KOPT-K1 (cell line): ENCODE measurements around the gene SLC25A47.
A peak's percentile ranks its signal among the peaks of the same experiment; 100 is the strongest.

Experiments used
- H3K27ac ChIP-seq: fragments of 200-600 bp; sonication (generic); 2 replicates; pipeline ENCODE4 v1.5.1; 2016; ENCODE audit warnings: antibody characterized with exemption, mild to moderate bottlenecking, low read depth, low read length; ENCODE audit not compliant: poor library complexity, severe bottlenecking
- H3K36me3 ChIP-seq: fragments of 200-600 bp; sonication (generic); 2 replicates; pipeline ENCODE4 v1.5.1; 2017; ENCODE audit warnings: antibody characterized with exemption, mild to moderate bottlenecking, low read length, moderate library complexity; ENCODE audit not compliant: insufficient read depth
- H3K9me3 ChIP-seq: fragments of 200-600 bp; sonication (generic); 2 replicates; pipeline ENCODE4 v1.5.1; 2017; ENCODE audit warnings: antibody characterized with exemption, low read length, mild to moderate bottlenecking; ENCODE audit not compliant: insufficient read depth, poor library complexity, severe bottlenecking

Gene SLC25A47

DNA sequence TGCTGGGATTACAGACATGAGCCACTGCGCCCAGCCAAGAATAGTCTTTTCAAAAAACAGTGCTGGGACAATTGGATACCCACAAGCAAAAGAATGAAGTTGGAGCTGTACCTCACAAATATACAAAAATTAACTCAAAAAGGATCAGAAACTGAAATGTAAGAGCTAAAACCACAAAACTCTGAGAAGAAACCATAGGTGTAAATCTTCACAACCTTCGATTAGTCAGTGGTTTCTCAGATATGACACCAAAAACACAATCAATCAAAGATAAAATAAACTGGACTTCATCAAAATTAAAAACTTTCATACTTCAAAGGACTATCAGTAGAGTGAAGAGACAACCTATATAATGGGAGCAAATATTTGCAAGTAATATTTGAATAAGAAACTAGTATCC, 35.3 kb downstream of the SLC25A47 start:
- Histone ChIP-seq H3K27ac (no peak overlapping the region), H3K36me3 (peaks cover 72% of the 10 kb centered on the region), H3K9me3 (no peaks in the 10 kb centered on the region)

DNA sequence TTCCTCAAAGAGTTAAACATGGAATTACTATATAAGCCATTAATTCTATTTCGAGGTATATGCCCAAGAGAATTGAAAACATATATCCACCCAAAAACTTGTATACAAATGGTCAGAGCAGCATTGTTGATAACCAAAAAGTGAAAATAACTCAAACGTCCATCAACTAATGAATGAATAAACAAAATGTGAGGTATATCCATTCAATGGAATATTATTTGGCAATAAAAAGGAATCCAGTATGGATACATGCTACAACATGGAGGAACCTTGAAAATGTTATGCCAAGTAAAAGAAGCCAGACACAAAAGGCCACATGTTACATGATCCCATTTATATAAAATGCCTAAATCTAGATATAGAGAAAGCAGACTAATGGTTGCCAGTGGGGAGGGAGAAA, 36.0 kb downstream of the SLC25A47 start:
- H3K9me3 ChIP-seq, result no peaks in the 10 kb centered on the region
- H3K36me3 ChIP-seq, result peaks cover 66% of the 10 kb centered on the region
- no peak overlapping the region for H3K27ac ChIP-seq

DNA sequence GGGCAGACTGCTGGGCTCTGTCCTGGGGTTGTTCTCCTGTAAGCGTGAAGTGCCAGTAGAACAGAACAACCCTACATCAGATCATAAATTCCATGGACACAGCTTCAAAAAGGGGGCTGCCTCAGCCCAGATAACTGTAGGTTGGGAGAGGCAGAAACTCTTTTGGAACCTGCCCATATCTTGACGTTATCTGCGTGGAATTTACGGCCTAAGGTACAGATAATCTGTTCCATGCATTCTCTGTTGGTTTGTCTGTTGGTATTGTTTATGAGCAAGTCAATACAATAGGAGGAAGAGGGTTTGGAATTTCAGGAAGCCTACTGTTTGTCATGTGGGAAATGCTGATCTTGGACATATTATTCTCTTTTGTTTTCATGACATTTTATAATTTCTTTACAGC, 36.7 kb downstream of the SLC25A47 start:
- Histone ChIP-seq H3K9me3 (no peaks in the 10 kb centered on the region), H3K36me3 (peaks cover 61% of the 10 kb centered on the region), H3K27ac (no peak overlapping the region)

DNA sequence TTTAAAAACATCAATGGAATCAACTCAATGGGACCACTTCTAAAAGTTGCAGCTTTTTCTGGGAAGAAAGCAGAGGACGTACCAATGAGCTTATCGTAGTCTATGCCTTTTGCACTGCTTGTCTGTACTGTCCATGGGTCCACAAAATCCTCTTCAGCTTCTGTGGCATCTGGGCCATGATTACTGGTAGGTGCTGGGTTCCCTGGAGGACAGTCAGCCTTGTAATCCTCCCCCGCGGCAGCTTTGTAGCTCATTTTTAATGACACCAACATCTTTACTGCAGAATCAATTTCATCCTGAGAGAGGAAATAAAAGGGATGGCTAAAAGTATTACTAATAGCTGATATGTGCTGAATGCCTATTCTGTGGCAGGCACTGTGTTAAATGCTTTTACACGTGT, 38.5 kb downstream of the SLC25A47 start:
- Histone ChIP-seq H3K36me3 (peaks cover 64% of the 10 kb centered on the region), H3K9me3 (no peaks in the 10 kb centered on the region), H3K27ac (no peak overlapping the region)

DNA sequence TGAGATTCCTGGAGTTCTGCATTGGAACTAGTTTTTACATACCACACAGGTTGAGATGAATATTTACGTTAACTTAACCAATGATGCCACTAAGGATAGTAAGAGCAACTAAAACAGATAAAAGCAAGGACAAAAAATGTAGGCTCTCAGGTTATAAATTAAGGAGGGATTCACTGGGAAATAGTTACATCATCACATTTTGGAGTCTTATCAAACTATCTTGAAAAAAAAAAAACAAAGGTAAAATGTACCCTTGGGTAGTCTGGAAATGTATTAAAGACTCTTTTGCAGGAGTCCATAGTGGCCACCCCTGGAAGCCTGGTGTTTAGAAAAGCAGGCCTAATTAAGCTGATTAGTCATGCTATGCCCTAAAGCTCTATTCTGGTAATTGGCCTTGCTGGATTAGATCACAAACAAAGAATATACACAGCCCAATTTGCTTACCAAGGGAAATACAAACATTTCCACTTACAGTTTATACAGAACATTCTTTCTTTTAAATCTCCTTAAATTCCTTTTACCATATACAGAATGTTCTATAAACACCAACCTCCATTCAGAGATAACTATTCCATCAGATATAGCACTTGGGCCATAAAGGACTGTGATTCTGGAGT, 39.3 kb downstream of the SLC25A47 start:
- Histone ChIP-seq H3K36me3 (peaks cover 61% of the 10 kb centered on the region), H3K9me3 (no peaks in the 10 kb centered on the region), H3K27ac (no peak overlapping the region)

DNA sequence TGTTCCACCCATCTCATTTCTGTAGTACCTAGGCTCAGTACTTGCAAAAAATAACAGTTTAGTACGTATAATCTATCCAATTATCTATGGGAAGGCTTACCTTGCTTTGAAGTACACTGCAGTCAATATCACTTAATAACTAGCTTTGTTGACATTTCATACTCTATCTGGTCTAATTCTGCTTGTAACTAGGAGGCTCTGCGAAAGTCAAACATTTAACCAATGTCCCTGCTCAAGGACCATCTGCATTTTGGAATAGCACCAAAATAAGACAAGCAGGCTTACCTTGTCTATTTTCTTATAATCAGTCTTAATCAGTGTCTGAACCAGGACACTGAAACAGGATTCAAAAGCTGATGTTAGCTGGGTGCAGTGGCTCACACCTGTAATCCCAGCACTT, 39.9 kb downstream of the SLC25A47 start:
- H3K36me3 ChIP-seq, result peaks cover 66% of the 10 kb centered on the region
- no peak overlapping the region for H3K27ac ChIP-seq

DNA sequence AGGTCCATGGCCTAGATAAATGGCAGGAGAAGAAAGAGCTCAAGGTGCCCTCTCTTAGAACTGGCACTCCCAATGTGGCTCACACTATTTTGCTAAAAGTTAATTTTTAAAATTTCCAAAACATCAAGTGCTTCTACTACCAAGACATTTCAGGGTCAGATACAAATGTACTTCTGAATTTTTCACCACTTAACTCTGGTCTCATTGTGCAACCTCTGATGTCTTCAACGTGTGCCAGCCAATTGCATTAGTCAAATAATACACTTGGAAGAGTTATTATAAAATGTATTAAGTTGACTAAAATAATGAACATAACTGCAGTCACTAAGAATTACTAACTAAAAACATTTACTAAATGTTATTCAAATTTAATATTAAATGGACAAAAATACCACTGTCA, 41.3 kb downstream of the SLC25A47 start:
- Histone ChIP-seq H3K27ac (no peak overlapping the region), H3K36me3 (peaks cover 65% of the 10 kb centered on the region), H3K9me3 (no peaks in the 10 kb centered on the region)

More for the DNA sequence above, 39.9 kb downstream of the SLC25A47 start:
- no peaks in the 10 kb centered on the region for H3K9me3 ChIP-seq

DNA sequence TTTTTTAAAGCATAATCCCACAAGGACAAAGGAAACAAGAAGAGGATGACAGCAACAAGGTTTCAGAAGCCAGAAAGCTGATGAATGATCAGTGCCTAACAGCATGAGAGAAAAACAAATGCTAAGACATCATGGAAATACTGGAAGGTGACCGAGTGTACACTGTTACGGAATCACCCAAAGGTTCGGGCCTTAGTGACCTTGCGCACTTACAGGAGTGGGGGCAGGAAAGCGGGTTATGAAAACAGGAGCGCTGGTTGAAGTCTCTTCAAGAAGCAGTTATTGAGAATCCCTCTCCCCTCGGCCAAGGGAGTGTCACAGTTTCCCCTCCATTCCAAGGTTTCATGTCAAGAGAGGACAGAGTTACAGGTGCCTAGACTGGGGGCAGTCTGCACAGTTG, 42.6 kb downstream of the SLC25A47 start:
- no peaks in the 10 kb centered on the region for H3K9me3 ChIP-seq
- peaks cover 52% of the 10 kb centered on the region for H3K36me3 ChIP-seq
- no peak overlapping the region for H3K27ac ChIP-seq

DNA sequence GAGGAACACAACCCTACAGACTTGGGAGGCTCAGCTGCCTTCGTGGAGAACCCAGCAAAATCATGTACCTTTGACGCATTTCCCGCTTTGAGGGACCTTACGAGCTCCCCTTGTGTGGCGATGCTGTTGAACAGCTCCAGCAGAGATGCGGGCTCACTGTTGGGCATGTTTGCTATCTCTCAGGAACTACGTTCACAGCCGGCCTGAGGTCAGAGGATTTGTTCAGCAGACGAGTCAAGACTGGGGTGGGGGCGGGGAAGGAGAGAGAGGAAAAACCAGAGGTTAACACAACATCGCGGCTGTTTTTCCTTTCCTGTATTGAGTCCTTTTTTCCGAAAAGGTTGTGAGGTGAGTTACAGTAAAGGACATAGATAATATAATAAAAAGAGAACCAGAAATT, 45.9 kb downstream of the SLC25A47 start:
- Histone ChIP-seq H3K36me3 (peaks cover 29% of the 10 kb centered on the region; the same call in 1 of the 2 replicates), H3K27ac (no peak overlapping the region), H3K9me3 (no peaks in the 10 kb centered on the region)

DNA sequence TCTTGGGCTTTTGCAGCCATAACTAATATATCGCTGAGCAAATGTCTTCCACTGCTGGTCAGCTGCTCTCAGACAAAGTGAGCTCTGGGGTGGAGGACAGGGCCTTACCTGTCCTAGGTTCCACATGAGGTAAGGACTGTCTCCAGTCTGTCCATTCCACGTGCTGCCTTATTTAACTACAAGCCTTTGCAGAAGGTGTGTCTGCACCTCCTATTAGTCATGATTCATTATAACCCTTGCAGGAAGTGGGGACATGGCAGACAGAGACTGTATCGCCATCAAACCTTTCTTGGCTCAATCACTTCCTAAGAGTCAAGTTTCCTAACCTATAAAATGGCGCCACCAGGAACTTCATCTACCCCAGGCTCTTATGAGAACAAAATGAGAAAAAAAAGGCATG, 46.9 kb downstream of the SLC25A47 start:
- peaks cover 25% of the 10 kb centered on the region; the same call in 1 of the 2 replicates for H3K36me3 ChIP-seq

DNA sequence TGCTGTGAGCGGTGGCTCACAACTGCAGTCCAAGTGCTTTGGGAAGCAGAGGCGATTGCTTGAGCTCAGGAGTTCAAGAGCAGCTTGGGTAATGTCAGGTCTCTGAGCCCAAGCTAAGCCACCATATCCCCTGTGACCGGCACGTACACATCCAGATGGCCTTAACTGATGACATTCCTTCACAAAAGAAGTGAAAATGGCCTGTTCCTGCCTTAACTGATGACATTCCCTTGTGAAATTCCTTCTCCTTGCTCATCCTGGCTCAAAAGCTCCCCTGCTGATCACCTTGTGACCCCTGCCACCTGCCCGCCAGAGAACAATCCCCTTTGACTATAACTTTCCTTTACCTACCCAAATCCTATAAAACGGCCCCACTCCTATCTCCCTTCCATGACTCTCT, 48.6 kb downstream of the SLC25A47 start:
- H3K36me3 ChIP-seq, result peaks cover 12% of the 10 kb centered on the region; the same call in 1 of the 2 replicates
- no peaks in the 10 kb centered on the region for H3K9me3 ChIP-seq
- H3K27ac ChIP-seq, result no peak overlapping the region

More for the DNA sequence above, 46.9 kb downstream of the SLC25A47 start:
- Histone ChIP-seq H3K27ac (no peak overlapping the region), H3K9me3 (no peaks in the 10 kb centered on the region)

DNA sequence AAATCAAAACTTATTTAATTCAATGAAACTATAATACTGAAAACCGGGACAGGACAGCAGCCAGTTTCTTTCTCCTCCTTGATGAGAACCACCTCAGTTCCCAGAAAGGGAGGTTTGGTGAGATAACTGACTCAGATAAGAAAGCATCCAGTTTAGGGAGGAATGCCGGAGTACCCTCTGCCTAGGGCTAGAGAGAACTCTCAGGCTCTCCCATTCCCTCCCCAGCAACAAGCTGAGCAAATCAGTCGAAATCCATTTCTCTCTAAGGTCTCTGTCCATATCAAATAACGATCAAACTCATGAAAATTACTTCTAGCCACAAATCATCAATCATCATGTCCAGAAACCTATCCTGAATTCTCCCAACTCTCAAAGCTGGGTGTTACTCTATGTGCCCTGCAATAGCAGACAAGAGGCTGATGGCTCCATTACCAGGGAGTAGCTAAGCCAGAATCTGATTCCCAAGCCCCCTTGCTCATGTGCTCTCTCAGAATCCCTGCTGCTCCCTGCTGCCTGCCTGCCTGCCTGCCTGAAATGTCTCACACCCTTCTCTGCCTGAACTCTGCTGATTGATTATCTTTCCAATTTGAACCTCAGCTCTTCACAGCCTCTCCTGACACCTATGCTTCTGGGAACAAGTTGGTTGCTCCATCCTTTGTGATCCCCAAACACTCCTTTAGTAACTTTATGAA, 49.4 kb downstream of the SLC25A47 start:
- Histone ChIP-seq H3K9me3 (no peaks in the 10 kb centered on the region), H3K36me3 (peaks cover 12% of the 10 kb centered on the region; the same call in 1 of the 2 replicates), H3K27ac (no peak overlapping the region)

DNA sequence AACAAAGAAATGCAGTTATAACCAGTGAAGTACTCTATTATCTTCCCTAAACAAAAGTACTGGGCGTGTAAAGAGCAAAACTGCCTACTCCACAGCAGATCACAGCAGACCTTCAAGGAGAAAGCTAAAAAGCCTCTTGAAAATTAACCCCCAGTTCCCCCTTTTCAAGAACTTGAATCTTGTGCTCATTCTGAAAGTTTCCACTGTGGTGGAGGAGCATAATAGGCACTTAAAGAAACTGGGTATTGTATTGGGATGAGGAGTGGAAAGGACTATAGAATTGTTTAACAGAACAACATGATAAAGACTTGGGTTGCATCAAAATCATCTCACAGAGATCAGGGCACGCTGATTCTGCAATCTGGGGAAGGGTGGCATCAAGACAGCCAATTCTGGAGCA, 51.1 kb downstream of the SLC25A47 start:
- no peaks in the 10 kb centered on the region for H3K9me3 ChIP-seq
- no peak overlapping the region for H3K27ac ChIP-seq
- H3K36me3 ChIP-seq, result no peaks in the 10 kb centered on the region

DNA sequence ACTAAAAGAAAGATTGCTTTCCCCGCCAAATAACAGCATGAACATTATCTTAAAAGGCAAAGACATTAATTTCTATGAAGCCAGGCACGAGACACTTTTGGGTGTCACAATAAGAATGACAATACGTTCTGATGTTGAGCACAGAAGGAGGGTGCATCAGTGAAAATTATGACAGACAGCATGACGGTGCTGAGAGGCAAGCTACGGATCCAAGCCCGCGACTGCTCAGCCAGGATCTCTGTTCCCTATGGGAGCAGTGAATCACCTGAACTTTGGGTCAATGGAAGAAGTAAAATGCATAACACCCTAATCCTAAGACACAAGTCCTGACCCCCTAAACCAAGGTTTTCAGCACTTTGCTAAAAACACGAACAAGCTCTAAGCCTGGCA, 51.7 kb downstream of the SLC25A47 start:
- no peaks in the 10 kb centered on the region for H3K36me3 ChIP-seq
- H3K27ac ChIP-seq, result no peak overlapping the region
- H3K9me3 ChIP-seq, result no peaks in the 10 kb centered on the region

DNA sequence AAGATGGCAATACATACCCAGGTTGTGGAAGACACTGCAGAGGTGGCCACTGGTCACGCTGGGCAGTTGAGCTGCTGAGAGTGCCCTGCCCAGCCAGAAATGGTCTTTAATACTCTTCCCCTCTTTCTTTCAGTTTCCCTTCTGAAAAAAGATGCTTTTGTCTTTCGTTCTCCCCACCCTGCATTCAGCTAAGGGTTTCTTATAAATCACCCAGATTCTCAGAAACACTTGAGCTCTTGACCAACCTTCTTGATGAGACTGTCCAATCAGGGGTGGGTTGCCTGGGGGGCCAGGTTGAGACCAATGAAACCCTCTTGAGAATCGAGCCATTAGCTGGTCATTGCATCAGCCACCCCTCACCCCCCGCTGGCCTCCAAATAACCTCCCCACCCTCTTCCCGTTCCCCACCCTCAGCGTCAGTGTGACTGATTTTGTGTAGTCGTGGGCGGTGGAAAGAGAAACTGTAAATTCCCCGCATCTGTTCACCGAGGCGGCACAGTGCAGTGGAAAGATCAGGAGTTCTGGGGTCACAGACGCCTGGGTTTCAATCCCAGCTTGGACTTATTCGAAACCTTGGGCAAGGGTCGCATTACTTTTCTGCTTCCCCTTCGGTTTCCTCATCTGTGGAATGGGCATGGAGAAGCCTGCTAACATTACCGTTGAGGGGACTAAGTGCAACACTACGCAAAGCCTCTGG, 52.3 kb downstream of the SLC25A47 start:
- H3K27ac ChIP-seq, result peak overlapping the region; percentile 57
- H3K36me3 ChIP-seq, result no peaks in the 10 kb centered on the region
- H3K9me3 ChIP-seq, result no peaks in the 10 kb centered on the region
